ENCODE data around the gene CFAP54.

The CFAP54 gene

GRCh38 chr12:96534339-96534738, 45.0 kb downstream of the CFAP54 start:
- Histone ChIP-seq H3K27me3 (ENCODE audit: insufficient read depth, low read length) (no peaks in the 10 kb centered on the region), H3K4me3 (ENCODE audit: low read depth, low read length) (no peak overlapping the region), H3K23ac (ENCODE audit: low read length) (no peak overlapping the region), H3K36me3 (ENCODE audit: control insufficient read depth in 1 of 2, insufficient read depth in 2 of 2, low read length in 2 of 2) (no peaks in the 10 kb centered on the region), H3K18ac (ENCODE audit: low read length) (no peak overlapping the region), H2BK120ac (ENCODE audit: insufficient read depth, low read length, poor library complexity) (no peak overlapping the region), H2AFZ (ENCODE audit: insufficient read depth, low read length, poor library complexity) (no peak overlapping the region), H3K79me2 (ENCODE audit: control insufficient read depth, insufficient read depth, low read length, poor library complexity) (no peaks in the 10 kb centered on the region), H3K4ac (ENCODE audit: low read depth, low read length) (no peak overlapping the region), H3K9me3 (ENCODE audit: insufficient read depth, low read depth, low read length) (no peaks in the 10 kb centered on the region), H2BK5ac (ENCODE audit: low read depth, low read length, poor library complexity) (no peak overlapping the region), H2AK5ac (ENCODE audit: low read length) (no peak overlapping the region), H3K79me1 (ENCODE audit: low read length) (no peaks in the 10 kb centered on the region), H3K4me1 (ENCODE audit: control insufficient read depth in 1 of 2, insufficient read depth in 2 of 2, low read length in 2 of 2) (no peaks in the 10 kb centered on the region), H4K8ac (ENCODE audit: low read depth, low read length) (no peak overlapping the region), H2BK12ac (ENCODE audit: low read length) (no peak overlapping the region), H3K9ac (ENCODE audit: low read length) (no peak overlapping the region), H3K4me2 (ENCODE audit: low read length) (no peak overlapping the region), H4K91ac (ENCODE audit: low read depth, low read length) (no peak overlapping the region), H3K27ac (ENCODE audit: low read depth, low read length) (no peak overlapping the region), H4K12ac (ENCODE audit: low read depth, low read length) (no peak overlapping the region), H3K14ac (ENCODE audit: low read length) (no peak overlapping the region)
- no peak for DNase-seq
- WGBS (ENCODE audit: extremely low coverage, insufficient coverage, insufficient read length): no CpG with 5 or more reads among the region's 4 CpGs

- H2AK5ac ChIP-seq (ENCODE audit: low read length): no peak overlapping the region
- H4K91ac ChIP-seq (ENCODE audit: low read depth, low read length): no peak overlapping the region
- H3K23ac ChIP-seq (ENCODE audit: low read length): no peak overlapping the region
- no peak overlapping the region for H2BK12ac ChIP-seq (ENCODE audit: low read length)
- H3K4me1 ChIP-seq (ENCODE audit: control insufficient read depth in 1 of 2, insufficient read depth in 2 of 2, low read length in 2 of 2): no peaks in the 10 kb centered on the region
- H3K14ac ChIP-seq (ENCODE audit: low read length): no peak overlapping the region
- no peak overlapping the region for H3K18ac ChIP-seq (ENCODE audit: low read length)
- no peak overlapping the region for H3K4me3 ChIP-seq (ENCODE audit: low read depth, low read length)
- H3K27ac ChIP-seq (ENCODE audit: low read depth, low read length): no peak overlapping the region
- WGBS (ENCODE audit: extremely low coverage, insufficient coverage, insufficient read length): no CpG with 5 or more reads among the region's 2 CpGs
- no peak overlapping the region for H4K12ac ChIP-seq (ENCODE audit: low read depth, low read length)
- no peaks in the 10 kb centered on the region for H3K79me2 ChIP-seq (ENCODE audit: control insufficient read depth, insufficient read depth, low read length, poor library complexity)
- H2AFZ ChIP-seq (ENCODE audit: insufficient read depth, low read length, poor library complexity): no peak overlapping the region
- H3K4me2 ChIP-seq (ENCODE audit: low read length): no peak overlapping the region
- H3K79me1 ChIP-seq (ENCODE audit: low read length): no peaks in the 10 kb centered on the region
- no peak overlapping the region for H2BK5ac ChIP-seq (ENCODE audit: low read depth, low read length, poor library complexity)
- H3K4ac ChIP-seq (ENCODE audit: low read depth, low read length): no peak overlapping the region
- no peak overlapping the region for H4K8ac ChIP-seq (ENCODE audit: low read depth, low read length)
- H3K9ac ChIP-seq (ENCODE audit: low read length): no peak overlapping the region
- no peaks in the 10 kb centered on the region for H3K27me3 ChIP-seq (ENCODE audit: insufficient read depth, low read length)
- no peaks in the 10 kb centered on the region for H3K9me3 ChIP-seq (ENCODE audit: insufficient read depth, low read depth, low read length)
- DNase-seq: no peak
- no peaks in the 10 kb centered on the region for H3K36me3 ChIP-seq (ENCODE audit: control insufficient read depth in 1 of 2, insufficient read depth in 2 of 2, low read length in 2 of 2)
- no peak overlapping the region for H2BK120ac ChIP-seq (ENCODE audit: insufficient read depth, low read length, poor library complexity)
Observed at GRCh38 chr12:96548384-96548783, 59.0 kb downstream of the CFAP54 start.

- H3K4me3 ChIP-seq (ENCODE audit: low read depth, low read length): no peak overlapping the region
- H4K8ac ChIP-seq (ENCODE audit: low read depth, low read length): no peak overlapping the region
- H3K4me2 ChIP-seq (ENCODE audit: low read length): no peak overlapping the region
- no peak overlapping the region for H2BK120ac ChIP-seq (ENCODE audit: insufficient read depth, low read length, poor library complexity)
- H4K91ac ChIP-seq (ENCODE audit: low read depth, low read length): no peak overlapping the region
- no peak overlapping the region for H2BK12ac ChIP-seq (ENCODE audit: low read length)
- no peak for DNase-seq
- H3K18ac ChIP-seq (ENCODE audit: low read length): no peak overlapping the region
- no peaks in the 10 kb centered on the region for H3K79me1 ChIP-seq (ENCODE audit: low read length)
- H3K14ac ChIP-seq (ENCODE audit: low read length): no peak overlapping the region
- H3K36me3 ChIP-seq (ENCODE audit: control insufficient read depth in 1 of 2, insufficient read depth in 2 of 2, low read length in 2 of 2): no peaks in the 10 kb centered on the region
- no peak overlapping the region for H4K12ac ChIP-seq (ENCODE audit: low read depth, low read length)
- H3K79me2 ChIP-seq (ENCODE audit: control insufficient read depth, insufficient read depth, low read length, poor library complexity): no peaks in the 10 kb centered on the region
- no peak overlapping the region for H3K27ac ChIP-seq (ENCODE audit: low read depth, low read length)
- WGBS (ENCODE audit: extremely low coverage, insufficient coverage, insufficient read length): no CpG with 5 or more reads among the region's 2 CpGs
- no peak overlapping the region for H3K4ac ChIP-seq (ENCODE audit: low read depth, low read length)
- H3K27me3 ChIP-seq (ENCODE audit: insufficient read depth, low read length): no peaks in the 10 kb centered on the region
- no peak overlapping the region for H3K23ac ChIP-seq (ENCODE audit: low read length)
- H3K9ac ChIP-seq (ENCODE audit: low read length): no peak overlapping the region
- no peaks in the 10 kb centered on the region for H3K9me3 ChIP-seq (ENCODE audit: insufficient read depth, low read depth, low read length)
- no peak overlapping the region for H2AK5ac ChIP-seq (ENCODE audit: low read length)
- H2BK5ac ChIP-seq (ENCODE audit: low read depth, low read length, poor library complexity): no peak overlapping the region
- no peak overlapping the region for H2AFZ ChIP-seq (ENCODE audit: insufficient read depth, low read length, poor library complexity)
- H3K4me1 ChIP-seq (ENCODE audit: control insufficient read depth in 1 of 2, insufficient read depth in 2 of 2, low read length in 2 of 2): no peaks in the 10 kb centered on the region
Observed at GRCh38 chr12:96549341-96549740, 60.0 kb downstream of the CFAP54 start.

GRCh38 chr12:96570579-96570978, 81.2 kb downstream of the CFAP54 start:
- Histone ChIP-seq H2BK5ac (ENCODE audit: low read depth, low read length, poor library complexity) (no peak overlapping the region), H3K36me3 (ENCODE audit: control insufficient read depth in 1 of 2, insufficient read depth in 2 of 2, low read length in 2 of 2) (no peaks in the 10 kb centered on the region), H3K79me2 (ENCODE audit: control insufficient read depth, insufficient read depth, low read length, poor library complexity) (no peaks in the 10 kb centered on the region), H3K18ac (ENCODE audit: low read length) (no peak overlapping the region), H2BK120ac (ENCODE audit: insufficient read depth, low read length, poor library complexity) (no peak overlapping the region), H3K9me3 (ENCODE audit: insufficient read depth, low read depth, low read length) (no peaks in the 10 kb centered on the region), H2AK5ac (ENCODE audit: low read length) (no peak overlapping the region), H3K4me2 (ENCODE audit: low read length) (no peak overlapping the region), H3K14ac (ENCODE audit: low read length) (no peak overlapping the region), H3K4me1 (ENCODE audit: control insufficient read depth in 1 of 2, insufficient read depth in 2 of 2, low read length in 2 of 2) (no peaks in the 10 kb centered on the region), H2AFZ (ENCODE audit: insufficient read depth, low read length, poor library complexity) (no peak overlapping the region), H3K27ac (ENCODE audit: low read depth, low read length) (no peak overlapping the region), H4K8ac (ENCODE audit: low read depth, low read length) (no peak overlapping the region), H3K23ac (ENCODE audit: low read length) (no peak overlapping the region), H3K79me1 (ENCODE audit: low read length) (no peaks in the 10 kb centered on the region), H3K4me3 (ENCODE audit: low read depth, low read length) (no peak overlapping the region), H3K4ac (ENCODE audit: low read depth, low read length) (no peak overlapping the region), H3K9ac (ENCODE audit: low read length) (no peak overlapping the region), H3K27me3 (ENCODE audit: insufficient read depth, low read length) (no peaks in the 10 kb centered on the region), H4K91ac (ENCODE audit: low read depth, low read length) (no peak overlapping the region), H4K12ac (ENCODE audit: low read depth, low read length) (no peak overlapping the region), H2BK12ac (ENCODE audit: low read length) (no peak overlapping the region)
- no peak for DNase-seq

Data from trophoblast cell (in vitro differentiated cells and primary cell).